Activated T-cell treated with anti-CD3 and anti-CD28 coated beads, Interleukin-2, amount 50 U/mL, for 72 hours (primary cell): ENCODE results near the gene GRAMD4. TPM values are rescaled to one million over a fixed set of nuclear protein-coding genes. Genes with fewer than 3 reads are reported as not detected.

Experiments
- ATAC-seq, 2 donors: fragments of 150-1000 bp; cut with Tn5 transposase; replicated peaks in 1 of 2; 2 replicates each; pipeline ENCODE4 v1.10.0; 2021; ENCODE audit warnings: moderate library complexity in 2 of 2, mild to moderate bottlenecking in 1 of 2
- DNase-seq, 2 donors: peaks; one replicate each; pipeline ENCODE4 v3.0.0; 2021 to 2022; ENCODE audit warnings: mixed read lengths in 1 of 2
- H3K27ac Mint-ChIP-seq: one replicate; pipeline ENCODE4 v1.8.0; 2022; ENCODE audit warnings: mild to moderate bottlenecking, moderate library complexity, mixed read lengths
- H3K27me3 Mint-ChIP-seq: one replicate; pipeline ENCODE4 v1.8.0; 2022; ENCODE audit warnings: low read depth, mixed read lengths
- H3K36me3 Mint-ChIP-seq, 2 donors: one replicate each; pipeline ENCODE4 v1.8.0; 2022; ENCODE audit warnings: mixed read lengths in 2 of 2, mild to moderate bottlenecking in 1 of 2; ENCODE audit not compliant: insufficient read depth in 2 of 2
- H3K4me1 Mint-ChIP-seq: one replicate; pipeline ENCODE4 v1.8.0; 2022; ENCODE audit warnings: low read depth, mixed read lengths
- H3K4me3 Mint-ChIP-seq, 2 donors: one replicate each; pipeline ENCODE4 v1.8.0; 2022; ENCODE audit warnings: mild to moderate bottlenecking in 2 of 2, mixed read lengths in 2 of 2, moderate library complexity in 2 of 2
- H3K9me3 Mint-ChIP-seq, 2 donors: one replicate each; pipeline ENCODE4 v1.8.0; 2022; ENCODE audit warnings: mixed read lengths in 2 of 2
- total RNA-seq, 2 donors: library from RNA; stranded (reverse); gene quantifications; one replicate each; pipeline ENCODE4 v1.2.3, GENCODE V29; 2022

GRAMD4 gene
- total RNA-seq, 2 donors from 2014 or later, result 42.8 to 53.5 TPM

GRCh38 chr22:46666577-46667244, 46.5 kb downstream of the GRAMD4 start:
- H3K9me3 Mint-ChIP-seq, result no peaks in the 10 kb centered on the region
- no peak overlapping the region for H3K4me3 Mint-ChIP-seq
- no peaks in the 10 kb centered on the region for H3K36me3 Mint-ChIP-seq
- no peaks in the 10 kb centered on the region for H3K27me3 Mint-ChIP-seq
- DNase-seq, result no peak
- peaks cover 3% of the 10 kb centered on the region for H3K4me1 Mint-ChIP-seq
- no peak overlapping the region for H3K27ac Mint-ChIP-seq
- ATAC-seq, result no peak

GRCh38 chr22:46667245-46667623, 47.0 kb downstream of the GRAMD4 start:
- Mint-ChIP-seq H3K27ac (no peak overlapping the region), H3K4me1 (peaks cover 2% of the 10 kb centered on the region), H3K27me3 (no peaks in the 10 kb centered on the region), H3K4me3 (no peak overlapping the region), H3K9me3 (no peaks in the 10 kb centered on the region), H3K36me3 (no peaks in the 10 kb centered on the region)
- ATAC-seq (no peak), DNase-seq (no peak)

- H3K36me3 Mint-ChIP-seq, result no peaks in the 10 kb centered on the region
Measured at GRCh38 chr22:46668116-46668515, 47.9 kb downstream of the GRAMD4 start.

GRCh38 chr22:46669201-46669600, 49.0 kb downstream of the GRAMD4 start:
- Mint-ChIP-seq H3K9me3 (no peaks in the 10 kb centered on the region), H3K27me3 (no peaks in the 10 kb centered on the region), H3K36me3 (no peaks in the 10 kb centered on the region), H3K27ac (no peak overlapping the region), H3K4me1 (peaks cover 22% of the 10 kb centered on the region), H3K4me3 (no peak overlapping the region)
- no peak for ATAC-seq
- DNase-seq, result no peak

More at GRCh38 chr22:46668116-46668515, 47.9 kb downstream of the GRAMD4 start:
- no peak overlapping the region for H3K27ac Mint-ChIP-seq
- H3K4me3 Mint-ChIP-seq, result no peak overlapping the region
- no peak for ATAC-seq
- DNase-seq, result no peak
- H3K4me1 Mint-ChIP-seq, result peaks cover 11% of the 10 kb centered on the region
- no peaks in the 10 kb centered on the region for H3K27me3 Mint-ChIP-seq
- H3K9me3 Mint-ChIP-seq, result no peaks in the 10 kb centered on the region

- H3K36me3 Mint-ChIP-seq, result peaks cover 2 to 3% of the 10 kb centered on the region in 2 donors
- no peak for DNase-seq
- H3K4me3 Mint-ChIP-seq, result no peak overlapping the region
- H3K27ac Mint-ChIP-seq, result no peak overlapping the region
- peaks cover 36% of the 10 kb centered on the region for H3K4me1 Mint-ChIP-seq
- H3K27me3 Mint-ChIP-seq, result no peaks in the 10 kb centered on the region
- ATAC-seq, result no peak
- H3K9me3 Mint-ChIP-seq, result no peaks in the 10 kb centered on the region
Measured at GRCh38 chr22:46671824-46672432, 51.7 kb downstream of the GRAMD4 start.

GRCh38 chr22:46672731-46673130, 52.5 kb downstream of the GRAMD4 start:
- ATAC-seq (no peak), DNase-seq (no peak)
- H3K27me3 Mint-ChIP-seq, result no peaks in the 10 kb centered on the region
- H3K4me3 Mint-ChIP-seq, result peak overlapping the region in 1 of 2 donors; percentile 95
- peaks cover 36% of the 10 kb centered on the region for H3K4me1 Mint-ChIP-seq
- H3K9me3 Mint-ChIP-seq, result no peaks in the 10 kb centered on the region
- H3K36me3 Mint-ChIP-seq, result peaks cover 2 to 3% of the 10 kb centered on the region in 2 donors
- peak overlapping the region; percentile 98 for H3K27ac Mint-ChIP-seq

GRCh38 chr22:46673205-46673604, 53.0 kb downstream of the GRAMD4 start:
- H3K4me1 Mint-ChIP-seq, result peaks cover 36% of the 10 kb centered on the region
- peaks cover 2 to 3% of the 10 kb centered on the region in 2 donors for H3K36me3 Mint-ChIP-seq
- DNase-seq (peak in 1 of 2 donors; percentile 18), ATAC-seq (no peak)
- no peaks in the 10 kb centered on the region for H3K9me3 Mint-ChIP-seq
- no peaks in the 10 kb centered on the region for H3K27me3 Mint-ChIP-seq
- H3K4me3 Mint-ChIP-seq, result peak overlapping the region; percentile 95 to 98
- peak overlapping the region; percentile 98 for H3K27ac Mint-ChIP-seq

- ATAC-seq (peak; percentile 37 to 39), DNase-seq (peak; percentile 41 to 43)
- peaks cover 2 to 3% of the 10 kb centered on the region in 2 donors for H3K36me3 Mint-ChIP-seq
Measured at GRCh38 chr22:46673662-46674236, 53.6 kb downstream of the GRAMD4 start.

GRCh38 chr22:46674367-46674781, 54.2 kb downstream of the GRAMD4 start:
- peaks cover 36% of the 10 kb centered on the region for H3K4me1 Mint-ChIP-seq
- DNase-seq (peak; percentile 90 to 91), ATAC-seq (peak; percentile 86 to 89)
- H3K27ac Mint-ChIP-seq, result peak overlapping the region; percentile 98
- H3K4me3 Mint-ChIP-seq, result peak overlapping the region; percentile 95 to 98
- H3K9me3 Mint-ChIP-seq, result no peaks in the 10 kb centered on the region
- H3K27me3 Mint-ChIP-seq, result no peaks in the 10 kb centered on the region
- peaks cover 2 to 3% of the 10 kb centered on the region in 2 donors for H3K36me3 Mint-ChIP-seq

More at GRCh38 chr22:46673662-46674236, 53.6 kb downstream of the GRAMD4 start:
- H3K4me3 Mint-ChIP-seq, result peak overlapping the region; percentile 95 to 98
- peak overlapping the region; percentile 98 for H3K27ac Mint-ChIP-seq
- no peaks in the 10 kb centered on the region for H3K9me3 Mint-ChIP-seq
- no peaks in the 10 kb centered on the region for H3K27me3 Mint-ChIP-seq
- peaks cover 36% of the 10 kb centered on the region for H3K4me1 Mint-ChIP-seq

- peak; percentile 25 to 28 for ATAC-seq
Measured at GRCh38 chr22:46674906-46675305, 54.7 kb downstream of the GRAMD4 start.

GRCh38 chr22:46675479-46675878, 55.3 kb downstream of the GRAMD4 start:
- DNase-seq, result no peak
- H3K9me3 Mint-ChIP-seq, result no peaks in the 10 kb centered on the region
- H3K4me3 Mint-ChIP-seq, result peak overlapping the region; percentile 95 to 98
- H3K27me3 Mint-ChIP-seq, result no peaks in the 10 kb centered on the region
- ATAC-seq, result no peak
- peaks cover 2 to 3% of the 10 kb centered on the region in 2 donors for H3K36me3 Mint-ChIP-seq
- H3K27ac Mint-ChIP-seq, result no peak overlapping the region
- H3K4me1 Mint-ChIP-seq, result peaks cover 36% of the 10 kb centered on the region

More at GRCh38 chr22:46674906-46675305, 54.7 kb downstream of the GRAMD4 start:
- peak overlapping the region; percentile 95 to 98 for H3K4me3 Mint-ChIP-seq
- H3K27ac Mint-ChIP-seq, result peak overlapping the region; percentile 98
- H3K9me3 Mint-ChIP-seq, result no peaks in the 10 kb centered on the region
- peaks cover 2 to 3% of the 10 kb centered on the region in 2 donors for H3K36me3 Mint-ChIP-seq
- peaks cover 36% of the 10 kb centered on the region for H3K4me1 Mint-ChIP-seq
- no peaks in the 10 kb centered on the region for H3K27me3 Mint-ChIP-seq
- DNase-seq, result peak; percentile 24 to 27

GRCh38 chr22:46675938-46676337, 55.8 kb downstream of the GRAMD4 start:
- H3K36me3 Mint-ChIP-seq, result peaks cover 2 to 3% of the 10 kb centered on the region in 2 donors
- H3K9me3 Mint-ChIP-seq, result no peaks in the 10 kb centered on the region
- H3K4me1 Mint-ChIP-seq, result peaks cover 36% of the 10 kb centered on the region
- no peak overlapping the region for H3K27ac Mint-ChIP-seq
- H3K27me3 Mint-ChIP-seq, result no peaks in the 10 kb centered on the region
- H3K4me3 Mint-ChIP-seq, result peak overlapping the region; percentile 95 to 98
- no peak for ATAC-seq
- DNase-seq, result no peak

GRCh38 chr22:46676479-46676878, 56.3 kb downstream of the GRAMD4 start:
- H3K4me3 Mint-ChIP-seq, result peak overlapping the region; percentile 95 to 98

More at GRCh38 chr22:46676479-46676878, 56.3 kb downstream of the GRAMD4 start:
- Mint-ChIP-seq H3K4me1 (peaks cover 36% of the 10 kb centered on the region), H3K36me3 (peaks cover 2 to 3% of the 10 kb centered on the region in 2 donors), H3K9me3 (no peaks in the 10 kb centered on the region), H3K27ac (peak overlapping the region; percentile 42), H3K27me3 (no peaks in the 10 kb centered on the region)
- ATAC-seq (no peak), DNase-seq (no peak)
